H9 (cell line): ENCODE measurements around the gene CLEC18C. TPM values are rescaled to one million over a fixed set of nuclear protein-coding genes. Genes with fewer than 3 reads are reported as not detected.
"Not testable (repeated sequence)": the region's sequence is repeated elsewhere in the genome, so short reads cannot be mapped to it uniquely, and the experiment has no call there.

Experiments used
- DNase-seq: peaks from one replicate; pipeline ENCODE4 v3.0.0-alpha.2; 2017
- H2AFZ ChIP-seq: one replicate; pipeline ENCODE4 v1.6.1; 2013; ENCODE audit warnings: mild to moderate bottlenecking, low read length, control low read depth, moderate library complexity
- H2AK5ac ChIP-seq: 2 replicates; pipeline ENCODE4 v1.6.1; 2013; ENCODE audit warnings: low read length, control low read depth, mixed read lengths; ENCODE audit not compliant: insufficient read length
- H2BK120ac ChIP-seq: one replicate; pipeline ENCODE4 v1.6.1; 2013; ENCODE audit warnings: low read depth, mild to moderate bottlenecking, low read length, control low read depth, inconsistent platforms; ENCODE audit not compliant: poor library complexity, severe bottlenecking
- H2BK12ac ChIP-seq: 2 replicates; pipeline ENCODE4 v1.6.1; 2013; ENCODE audit warnings: low read length, control low read depth, mixed read lengths, low read depth; ENCODE audit not compliant: insufficient read length
- H2BK15ac ChIP-seq: 2 replicates; pipeline ENCODE4 v1.6.1; 2013; ENCODE audit warnings: low read depth, low read length, control low read depth
- H2BK20ac ChIP-seq: one replicate; pipeline ENCODE4 v1.6.1; 2013; ENCODE audit warnings: low read depth, mild to moderate bottlenecking, low read length, control low read depth, inconsistent platforms; ENCODE audit not compliant: poor library complexity, severe bottlenecking
- H2BK5ac ChIP-seq: 2 replicates; pipeline ENCODE4 v1.6.1; 2013; ENCODE audit warnings: low read length, control low read depth, mixed read lengths; ENCODE audit not compliant: insufficient read length
- H3K14ac ChIP-seq: 2 replicates; pipeline ENCODE4 v1.6.1; 2013; ENCODE audit warnings: low read length, control low read depth; ENCODE audit not compliant: insufficient read depth
- H3K18ac ChIP-seq: 2 replicates; pipeline ENCODE4 v1.6.1; 2013; ENCODE audit warnings: low read depth, mild to moderate bottlenecking, mixed read lengths, low read length, control low read depth; ENCODE audit not compliant: insufficient read length
- H3K23ac ChIP-seq: 2 replicates; pipeline ENCODE4 v1.6.1; 2013; ENCODE audit warnings: low read length, control low read depth, mixed read lengths, low read depth; ENCODE audit not compliant: insufficient read length
- H3K23me2 ChIP-seq: 2 replicates; pipeline ENCODE4 v1.6.1; 2013; ENCODE audit warnings: low read depth, mild to moderate bottlenecking, mixed read lengths, low read length, control low read depth; ENCODE audit not compliant: insufficient read length, poor library complexity, severe bottlenecking
- H3K27ac ChIP-seq: 2 replicates; pipeline ENCODE4 v1.5.1; 2013; ENCODE audit warnings: low read length, control low read depth, mixed read lengths, low read depth; ENCODE audit not compliant: insufficient read length
- H3K27me3 ChIP-seq: 2 replicates; pipeline ENCODE4 v1.6.1; 2013; ENCODE audit warnings: low read length, control low read depth, inconsistent platforms; ENCODE audit not compliant: insufficient read depth
- H3K4ac ChIP-seq: 2 replicates; pipeline ENCODE4 v1.6.1; 2013; ENCODE audit warnings: low read depth, mild to moderate bottlenecking, control low read depth, inconsistent platforms, low read length, moderate library complexity
- H3K4me1 ChIP-seq: 2 replicates; pipeline ENCODE4 v1.6.1; 2013; ENCODE audit warnings: low read length, control low read depth, inconsistent platforms; ENCODE audit not compliant: insufficient read depth
- H3K4me2 ChIP-seq: 2 replicates; pipeline ENCODE4 v1.6.1; 2013; ENCODE audit warnings: low read length, control low read depth, mixed read lengths; ENCODE audit not compliant: insufficient read length, insufficient read depth
- H3K56ac ChIP-seq: 2 replicates; pipeline ENCODE4 v1.6.1; 2013; ENCODE audit warnings: low read depth, mild to moderate bottlenecking, mixed read lengths, low read length, control low read depth; ENCODE audit not compliant: insufficient read length
- H3K79me1 ChIP-seq: 2 replicates; pipeline ENCODE4 v1.6.1; 2013; ENCODE audit warnings: low read depth, mild to moderate bottlenecking, moderate library complexity, low read length, control low read depth, inconsistent platforms; ENCODE audit not compliant: insufficient read depth, poor library complexity, severe bottlenecking
- H3K79me2 ChIP-seq: 2 replicates; pipeline ENCODE4 v1.6.1; 2013; ENCODE audit warnings: low read length, control low read depth, inconsistent platforms; ENCODE audit not compliant: insufficient read depth
- H3K9ac ChIP-seq: 2 replicates; pipeline ENCODE4 v1.6.1; 2013; ENCODE audit warnings: low read length, control low read depth, mixed read lengths; ENCODE audit not compliant: insufficient read length; ENCODE audit errors: extremely low read depth
- H3K9me3 ChIP-seq: one replicate; pipeline ENCODE4 v1.6.1; 2013; ENCODE audit warnings: low read depth, low read length, inconsistent platforms; ENCODE audit not compliant: control insufficient read depth
- H3T11ph ChIP-seq: one replicate; pipeline ENCODE4 v1.6.1; 2013; ENCODE audit warnings: mild to moderate bottlenecking, low read length, control low read depth, inconsistent platforms
- H4K20me1 ChIP-seq: one replicate; pipeline ENCODE4 v1.6.1; 2013; ENCODE audit not compliant: control insufficient read depth, insufficient read length, insufficient read depth
- H4K5ac ChIP-seq: 2 replicates; pipeline ENCODE4 v1.6.1; 2013; ENCODE audit warnings: low read depth, mild to moderate bottlenecking, mixed read lengths, low read length, control low read depth; ENCODE audit not compliant: insufficient read length
- H4K8ac ChIP-seq: replicated peaks from 2 replicates; pipeline ENCODE4 v1.6.1; 2013; ENCODE audit warnings: low read length, control low read depth, mixed read lengths, low read depth; ENCODE audit not compliant: insufficient read length
- H4K91ac ChIP-seq: 2 replicates; pipeline ENCODE4 v1.6.1; 2013; ENCODE audit warnings: low read depth, mild to moderate bottlenecking, moderate library complexity, mixed read lengths, low read length, control low read depth; ENCODE audit not compliant: insufficient read length
- H3K27ac Mint-ChIP-seq, 3 experiments: 2 replicates in 2 of 3; 3 replicates in 1 of 3; pipeline ENCODE4 v1.8.0; 2020 to 2021; ENCODE audit warnings: mixed read lengths in 3 of 3, mild to moderate bottlenecking in 1 of 3, moderate library complexity in 1 of 3
- H3K27me3 Mint-ChIP-seq: 2 replicates; pipeline ENCODE4 v1.8.0; 2021; ENCODE audit warnings: low read depth, mild to moderate bottlenecking, moderate library complexity, mixed read lengths
- H3K36me3 Mint-ChIP-seq, 3 experiments: 2 replicates in 2 of 3; 3 replicates in 1 of 3; pipeline ENCODE4 v1.8.0; 2020 to 2021; ENCODE audit warnings: low read depth in 3 of 3, mixed read lengths in 3 of 3; ENCODE audit not compliant: insufficient read depth in 1 of 3
- H3K4me1 Mint-ChIP-seq, 2 experiments: 2 replicates each; pipeline ENCODE4 v1.8.0; 2020; ENCODE audit warnings: mixed read lengths in 2 of 2
- H3K4me3 Mint-ChIP-seq, 2 experiments: 2 replicates in 1 of 2; 3 replicates in 1 of 2; pipeline ENCODE4 v1.8.0; 2020 to 2021; ENCODE audit warnings: mild to moderate bottlenecking in 2 of 2, mixed read lengths in 2 of 2, moderate library complexity in 1 of 2
- H3K9me3 Mint-ChIP-seq, 2 experiments: 2 replicates in 1 of 2; 3 replicates in 1 of 2; pipeline ENCODE4 v1.8.0; 2020; ENCODE audit warnings: mild to moderate bottlenecking in 2 of 2, mixed read lengths in 2 of 2, moderate library complexity in 1 of 2
- WGBS: extraction: QIAGEN DNeasy Blood & Tissue Kit; methylation state at CpG from one replicate; pipeline ENCODE4 v1.1.7; 2013; ENCODE audit warnings: missing lambda C conversion rate, low lambda C conversion rate, mixed read lengths; ENCODE audit not compliant: insufficient read length; ENCODE audit errors: extremely low coverage; 5-methylcytosine and 5-hydroxymethylcytosine counted together
- total RNA-seq: library from RNA; stranded (reverse); gene quantifications from 2 replicates; pipeline ENCODE4 v1.2.1, GENCODE V29; 2021

The CLEC18C gene
- total RNA-seq, 1 experiment from 2014 or later: 0.11 TPM

DNA sequence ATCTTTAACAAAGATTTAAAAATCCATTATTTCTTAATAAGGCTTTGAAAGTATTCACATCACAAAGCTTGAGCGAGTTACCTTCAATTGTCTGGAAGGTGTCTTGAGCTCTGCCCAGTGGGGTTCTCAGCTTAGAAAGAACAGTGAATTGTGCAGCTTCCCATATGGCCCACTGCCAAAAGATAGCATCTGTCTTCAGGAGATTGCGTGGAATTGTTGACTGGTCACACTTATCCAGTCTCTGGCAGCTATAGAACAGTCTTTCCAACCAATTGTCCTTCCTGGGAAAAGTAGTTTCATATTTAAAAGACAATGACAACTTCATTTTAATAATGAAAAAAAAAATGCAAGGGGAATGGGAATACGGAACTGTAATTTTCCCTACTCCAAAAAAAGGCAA, 58.2 kb downstream of the CLEC18C start:
- not testable (repeated sequence) for H2BK12ac ChIP-seq, H3T11ph ChIP-seq, H4K8ac ChIP-seq, H3K18ac ChIP-seq, H3K4me3 Mint-ChIP-seq, H3K56ac ChIP-seq, H3K23me2 ChIP-seq, H2BK20ac ChIP-seq, H3K4me1 Mint-ChIP-seq, H2BK5ac ChIP-seq, DNase-seq, H3K27me3 Mint-ChIP-seq, H2BK15ac ChIP-seq, H3K27ac ChIP-seq, H4K91ac ChIP-seq, H2BK120ac ChIP-seq, H4K5ac ChIP-seq, H3K14ac ChIP-seq, H4K20me1 ChIP-seq, H3K79me1 ChIP-seq, H3K4me1 ChIP-seq, H2AK5ac ChIP-seq, H3K27me3 ChIP-seq, H3K9ac ChIP-seq, H3K23ac ChIP-seq, H3K9me3 ChIP-seq, H3K9me3 Mint-ChIP-seq, H3K4ac ChIP-seq, H3K4me2 ChIP-seq, H2AFZ ChIP-seq, H3K27ac Mint-ChIP-seq, H3K79me2 ChIP-seq
- WGBS: no CpG with 5 or more reads among the region's 3 CpGs
- H3K36me3 Mint-ChIP-seq: peaks cover 5 to 44% (median 10%) of the 10 kb centered on the region in 3 experiments; a peak in 6 of 7 replicates

Other genes with a start within 250 kb of the CLEC18C start
- gene CLEC18A, start 222.5 kb upstream of the CLEC18C start, total RNA-seq: 0.75 and 1.6 TPM in 2 replicates
- 35.4 and 37.2 TPM in 2 replicates for gene PDPR, start 59.5 kb upstream of the CLEC18C start, total RNA-seq
- gene EXOSC6, start 78.2 kb downstream of the CLEC18C start, total RNA-seq: 39.2 and 41.6 TPM in 2 replicates
- 164 and 168 TPM in 2 replicates for gene AARS1, start 115.7 kb downstream of the CLEC18C start, total RNA-seq
- gene DDX19B, start 125.4 kb downstream of the CLEC18C start, total RNA-seq: 46.7 and 47.3 TPM in 2 replicates
- 57.1 and 59.4 TPM in 2 replicates for gene DDX19A, start 173.1 kb downstream of the CLEC18C start, total RNA-seq